IMR-90 (cell line): ENCODE data around the gene CBX5. TPM values are rescaled to one million over a fixed set of nuclear protein-coding genes. Genes with fewer than 3 reads are reported as not detected.

Experiments used
- ATAC-seq: fragments of 200-7000 bp; cut with Tn5 transposase; 2 replicates; pipeline ENCODE4 v1.9.1; 2020; ENCODE audit warnings: low read depth, mild to moderate bottlenecking, moderate library complexity
- BruUV-seq: library from RNA; stranded (reverse); fragments of 400-500 nt; replicated peaks from 2 replicates; lab custom pipeline; 2021; lab: Mats Ljungman, UMichigan
- CTCF ChIA-PET: fragments of 300-600 bp; formaldehyde crosslinking; extraction: SDS; loops from one replicate; lab custom pipeline; 2021; ENCODE audit warnings: antibody characterized with exemption; lab: Yijun Ruan, JAX
- POLR2A ChIA-PET: fragments of 300-600 bp; sonication (Branson Sonifier 250); formaldehyde crosslinking; loops from one replicate; lab custom pipeline; 2022; ENCODE audit warnings: antibody characterized with exemption; ENCODE audit not compliant: unreplicated experiment; lab: Charles Lee
- DNase-seq: peaks from one replicate; pipeline ENCODE4 v3.0.0; 2013
- H2AFZ ChIP-seq: replicated peaks from 2 replicates; pipeline ENCODE3; 2013; ENCODE audit warnings: low read length, mild to moderate bottlenecking; ENCODE audit not compliant: poor library complexity
- H2AK5ac ChIP-seq: 2 replicates; pipeline ENCODE4 v1.6.1; 2013; ENCODE audit warnings: low read depth, low read length, inconsistent platforms
- H2AK9ac ChIP-seq: replicated peaks from 2 replicates; pipeline ENCODE3; 2013; ENCODE audit warnings: mild to moderate bottlenecking, low read depth, low read length, moderate library complexity; ENCODE audit not compliant: poor library complexity
- H2BK120ac ChIP-seq: 2 replicates; pipeline ENCODE4 v1.6.1; 2013; ENCODE audit warnings: low read depth, low read length, inconsistent platforms
- H2BK15ac ChIP-seq: 3 replicates; pipeline ENCODE4 v1.6.1; 2013; ENCODE audit warnings: low read depth, low read length, inconsistent platforms
- H2BK20ac ChIP-seq: 2 replicates; pipeline ENCODE4 v1.6.1; 2013; ENCODE audit warnings: low read depth, mild to moderate bottlenecking, inconsistent platforms, low read length, moderate library complexity
- H2BK5ac ChIP-seq: 2 replicates; pipeline ENCODE4 v1.6.1; 2013; ENCODE audit warnings: mild to moderate bottlenecking, low read depth, low read length, inconsistent platforms; ENCODE audit not compliant: poor library complexity, severe bottlenecking
- H3K14ac ChIP-seq: replicated peaks from 2 replicates; pipeline ENCODE4 v1.6.1; 2013; ENCODE audit warnings: low read depth, low read length, inconsistent platforms
- H3K18ac ChIP-seq: 2 replicates; pipeline ENCODE4 v1.6.1; 2013; ENCODE audit warnings: low read depth, low read length, control low read depth
- H3K23ac ChIP-seq: 2 replicates; pipeline ENCODE4 v1.6.1; 2013; ENCODE audit warnings: low read depth, low read length, inconsistent platforms
- H3K27ac ChIP-seq: 2 replicates; pipeline ENCODE4 v1.5.1; 2013; ENCODE audit warnings: mild to moderate bottlenecking, control low read depth, low read length; ENCODE audit not compliant: insufficient read depth
- H3K27me3 ChIP-seq: 2 replicates; pipeline ENCODE4 v1.6.1; 2013; ENCODE audit warnings: low read length; ENCODE audit not compliant: control insufficient read depth, insufficient read depth
- H3K36me3 ChIP-seq: 2 replicates; pipeline ENCODE4 v1.6.1; 2013; ENCODE audit warnings: low read length, mixed read lengths; ENCODE audit not compliant: control insufficient read depth, insufficient read depth
- H3K4ac ChIP-seq: 2 replicates; pipeline ENCODE4 v1.6.1; 2013; ENCODE audit warnings: low read depth, low read length, inconsistent platforms
- H3K4me1 ChIP-seq: 2 replicates; pipeline ENCODE4 v1.6.1; 2013; ENCODE audit warnings: low read length, mixed read lengths; ENCODE audit not compliant: control insufficient read depth, insufficient read depth
- H3K4me2 ChIP-seq: 2 replicates; pipeline ENCODE4 v1.6.1; 2013; ENCODE audit warnings: low read depth, mild to moderate bottlenecking, control low read depth, low read length, moderate library complexity
- H3K4me3 ChIP-seq: 2 replicates; pipeline ENCODE4 v1.5.1; 2013; ENCODE audit warnings: low read depth, mild to moderate bottlenecking, control low read depth, low read length, moderate library complexity; ENCODE audit not compliant: insufficient read depth
- H3K56ac ChIP-seq: 2 replicates; pipeline ENCODE4 v1.6.1; 2013; ENCODE audit warnings: low read length, inconsistent platforms; ENCODE audit not compliant: insufficient read depth; ENCODE audit errors: extremely low read depth
- H3K79me1 ChIP-seq, 2 experiments: 2 replicates each; pipeline ENCODE4 v1.6.1; 2013; ENCODE audit warnings: low read length in 2 of 2, inconsistent platforms in 1 of 2, low read depth in 1 of 2
- H3K9ac ChIP-seq: 2 replicates; pipeline ENCODE4 v1.6.1; 2013; ENCODE audit warnings: low read depth, low read length, control low read depth
- H3K9me1 ChIP-seq: 2 replicates; pipeline ENCODE4 v1.6.1; 2013; ENCODE audit warnings: low read length, inconsistent platforms; ENCODE audit not compliant: insufficient read depth
- H3K9me3 ChIP-seq: 2 replicates; pipeline ENCODE4 v1.6.1; 2013; ENCODE audit warnings: low read length; ENCODE audit not compliant: control insufficient read depth, insufficient read depth
- H4K20me1 ChIP-seq: 2 replicates; pipeline ENCODE4 v1.6.1; 2013; ENCODE audit warnings: low read length, inconsistent platforms; ENCODE audit not compliant: insufficient read depth
- H4K5ac ChIP-seq: 2 replicates; pipeline ENCODE4 v1.6.1; 2013; ENCODE audit warnings: mild to moderate bottlenecking, low read depth, low read length, control low read depth
- H4K8ac ChIP-seq, 2 experiments: 2 replicates each; pipeline ENCODE4 v1.6.1; 2013; ENCODE audit warnings: low read depth in 2 of 2, low read length in 2 of 2, control low read depth in 1 of 2, inconsistent platforms in 1 of 2
- H4K91ac ChIP-seq: 2 replicates; pipeline ENCODE4 v1.6.1; 2013; ENCODE audit warnings: low read depth, low read length, inconsistent platforms; ENCODE audit not compliant: insufficient read depth
- CEBPB ChIP-seq: IDR thresholded peaks from 2 replicates; pipeline ENCODE4 v1.6.1; 2012; ENCODE audit warnings: low read depth, low read length, improper control_type of control experiment
- MXI1 ChIP-seq: IDR thresholded peaks from 2 replicates; pipeline ENCODE4 v1.6.1; 2012; ENCODE audit warnings: low read depth, mild to moderate bottlenecking, low read length, moderate library complexity, borderline replicate concordance
- POLR2A ChIP-seq: IDR thresholded peaks from 2 replicates; pipeline ENCODE4 v1.6.1; 2012; ENCODE audit warnings: mild to moderate bottlenecking, low read depth, low read length
- whole genome bisulfite sequencing, 2 experiments: methylation state at CpG; one replicate each; pipeline versions ENCODE4 v1.1.5 to v1.1.7; 2013; ENCODE audit warnings: missing lambda C conversion rate in 2 of 2; ENCODE audit not compliant: insufficient read length in 1 of 2; ENCODE audit errors: extremely low coverage in 2 of 2; 5-methylcytosine and 5-hydroxymethylcytosine counted together
- dilution Hi-C: fragments of 300-500 bp; cut with HindIII; formaldehyde crosslinking; loops from one replicate; pipeline ENCODE4 v1.14.3; 2018; ENCODE audit warnings: low sequenced_read_pairs; ENCODE audit not compliant: unreplicated experiment
- in situ Hi-C: fragments of 300-500 bp; cut with MboI; formaldehyde crosslinking; loops from 3 replicates; pipeline ENCODE4 v1.14.3; 2019; ENCODE audit warnings: low sequenced_read_pairs, inconsistent platforms, mixed read lengths
- intact Hi-C: fragments of 100-400 bp; cut with micrococcal nuclease; formaldehyde crosslinking; loops from 2 replicates; pipeline ENCODE4 v1.10.0; 2022
- polyA plus RNA-seq, 3 experiments: library from polyadenylated mRNA; depleted of rRNA; stranded (reverse); fragments of >200 nt; gene quantifications; 2 replicates each; pipeline ENCODE4 v1.2.3, GENCODE V29; 2012; ENCODE audit warnings: low replicate concordance in 1 of 3
- total RNA-seq: library from RNA; depleted of rRNA; stranded (reverse); fragments of >200 nt; gene quantifications from 2 replicates; pipeline ENCODE4 v1.2.3, GENCODE V29; 2012

The CBX5 gene
- total and polyA plus RNA-seq, 2 of the 4 experiments (the other 2 are of a cell fraction), result 18.0 to 40.9 TPM

GRCh38 chr12:54230555-54230954 is 49.4 kb downstream of the CBX5 start:
- WGBS, 2 experiments, result 100% methylated on average over 2 of the region's 2 CpGs; no CpG with 5 or more reads in 1 of the 2 experiments
- 0 out of 3 replicates have a peak overlapping the region, but pooled peaks have one; percentile 6 for H2BK15ac ChIP-seq
- H2AK9ac ChIP-seq, result no peak overlapping the region
- H3K14ac ChIP-seq, result 0 out of 2 replicates have a peak overlapping the region, but pooled peaks have one; percentile 5
- H2BK20ac ChIP-seq, result peak overlapping the region; percentile 41; the same call in 1 of the 2 replicates
- peaks cover 20% of the 10 kb centered on the region for H3K4me1 ChIP-seq
- H3K27ac ChIP-seq, result no peak overlapping the region
- no peaks in the 10 kb centered on the region for H3K9me3 ChIP-seq
- H3K9me1 ChIP-seq, result peaks cover 8% of the 10 kb centered on the region
- H4K91ac ChIP-seq, result no peak overlapping the region
- DNase-seq, result no peak
- no peak overlapping the region for H3K4me2 ChIP-seq
- H3K4me3 ChIP-seq, result no peak overlapping the region
- peak overlapping the region in 1 of 2 experiments; percentile 70; a peak in 2 of 4 replicates for H4K8ac ChIP-seq
- no TSS peak for BruUV-seq
- in situ Hi-C loops (no loop called here), dilution Hi-C loops (no loop called here), intact Hi-C loops (no loop called here)
- TF ChIP-seq CEBPB (no peak), POLR2A (no peak), MXI1 (no peak)
- no peaks in the 10 kb centered on the region for H4K20me1 ChIP-seq
- H2BK120ac ChIP-seq, result peak overlapping the region; percentile 77; the same call in 1 of the 2 replicates
- H3K36me3 ChIP-seq, result no peaks in the 10 kb centered on the region
- peak overlapping the region; percentile 87 for H2BK5ac ChIP-seq
- no peak overlapping the region for H3K4ac ChIP-seq
- no peak overlapping the region for H3K9ac ChIP-seq
- peaks cover 6 to 11% of the 10 kb centered on the region in 2 experiments; a peak in 2 of 4 replicates for H3K79me1 ChIP-seq
- POLR2A ChIA-PET, result no interaction called here
- H3K56ac ChIP-seq, result no peak overlapping the region
- no peak overlapping the region for H3K23ac ChIP-seq
- H4K5ac ChIP-seq, result no peak overlapping the region; the same call in 1 of the 2 replicates
- CTCF ChIA-PET, result no interaction called here
- no peak overlapping the region for H2AK5ac ChIP-seq
- no peaks in the 10 kb centered on the region for H3K27me3 ChIP-seq
- H3K18ac ChIP-seq, result peak overlapping the region; percentile 25; the same call in 1 of the 2 replicates
- ATAC-seq, result no peak
- no peak overlapping the region for H2AFZ ChIP-seq
